Fibroblast of peridontal ligament (primary cell): ENCODE measurements around the gene SCAMP1.
"Not testable (repeated sequence)": the region's sequence is repeated elsewhere in the genome, so short reads cannot be mapped to it uniquely, and the experiment has no call there.

Source experiments
- DNase-seq: peaks from one replicate; pipeline ENCODE4 v3.0.0-alpha.2; 2010; ENCODE audit errors: extremely low read depth

The SCAMP1 gene

GRCh38 chr5:78429332-78429980, 69.0 kb downstream of the SCAMP1 start:
- DNase-seq: no peak

- peak; percentile 62 for DNase-seq
Measured at GRCh38 chr5:78430866-78431265, 70.4 kb downstream of the SCAMP1 start.

- no peak for DNase-seq
Measured at GRCh38 chr5:78433972-78434371, 73.6 kb downstream of the SCAMP1 start.

GRCh38 chr5:78447775-78448424, 87.5 kb downstream of the SCAMP1 start:
- DNase-seq: no peak

- DNase-seq: no peak
Measured at GRCh38 chr5:78449103-78449502, 88.7 kb downstream of the SCAMP1 start.

GRCh38 chr5:78457507-78457906, 97.1 kb downstream of the SCAMP1 start:
- DNase-seq: not testable (repeated sequence)

GRCh38 chr5:78458843-78459242, 98.4 kb downstream of the SCAMP1 start:
- DNase-seq: no peak

- DNase-seq: no peak
Measured at GRCh38 chr5:78467140-78467539, 106.7 kb downstream of the SCAMP1 start.

GRCh38 chr5:78467752-78468357, 107.4 kb downstream of the SCAMP1 start:
- peak; percentile 72 for DNase-seq

- no peak for DNase-seq
Measured at GRCh38 chr5:78471896-78472295, 111.5 kb downstream of the SCAMP1 start.

GRCh38 chr5:78472469-78473106, 112.2 kb downstream of the SCAMP1 start:
- peak; percentile 58 for DNase-seq

GRCh38 chr5:78473751-78474150, 113.3 kb downstream of the SCAMP1 start:
- DNase-seq: no peak

GRCh38 chr5:78475370-78475769, 115.0 kb downstream of the SCAMP1 start:
- no peak for DNase-seq

- DNase-seq: no peak
Measured at GRCh38 chr5:78476795-78477194, 116.4 kb downstream of the SCAMP1 start.

- DNase-seq: no peak
Measured at GRCh38 chr5:78482948-78483347, 122.5 kb downstream of the SCAMP1 start.

GRCh38 chr5:78483809-78484521, 123.5 kb downstream of the SCAMP1 start:
- DNase-seq: peak; percentile 44

- DNase-seq: no peak
Measured at GRCh38 chr5:78486218-78486617, 125.8 kb downstream of the SCAMP1 start.

- no peak for DNase-seq
Measured at GRCh38 chr5:78487846-78488245, 127.4 kb downstream of the SCAMP1 start.

GRCh38 chr5:78490709-78491485, 130.5 kb downstream of the SCAMP1 start:
- DNase-seq: no peak

GRCh38 chr5:78492224-78492623, 131.8 kb downstream of the SCAMP1 start:
- no peak for DNase-seq

- DNase-seq: no peak
Measured at GRCh38 chr5:78492650-78493049, 132.2 kb downstream of the SCAMP1 start.
